ENCODE data around the gene KCNAB1. TPM values are rescaled to one million over a fixed set of nuclear protein-coding genes. Genes with fewer than 3 reads are reported as not detected.

KCNAB1 gene
- total RNA-seq, 1 donor from 2014 or later = not detected

DNA sequence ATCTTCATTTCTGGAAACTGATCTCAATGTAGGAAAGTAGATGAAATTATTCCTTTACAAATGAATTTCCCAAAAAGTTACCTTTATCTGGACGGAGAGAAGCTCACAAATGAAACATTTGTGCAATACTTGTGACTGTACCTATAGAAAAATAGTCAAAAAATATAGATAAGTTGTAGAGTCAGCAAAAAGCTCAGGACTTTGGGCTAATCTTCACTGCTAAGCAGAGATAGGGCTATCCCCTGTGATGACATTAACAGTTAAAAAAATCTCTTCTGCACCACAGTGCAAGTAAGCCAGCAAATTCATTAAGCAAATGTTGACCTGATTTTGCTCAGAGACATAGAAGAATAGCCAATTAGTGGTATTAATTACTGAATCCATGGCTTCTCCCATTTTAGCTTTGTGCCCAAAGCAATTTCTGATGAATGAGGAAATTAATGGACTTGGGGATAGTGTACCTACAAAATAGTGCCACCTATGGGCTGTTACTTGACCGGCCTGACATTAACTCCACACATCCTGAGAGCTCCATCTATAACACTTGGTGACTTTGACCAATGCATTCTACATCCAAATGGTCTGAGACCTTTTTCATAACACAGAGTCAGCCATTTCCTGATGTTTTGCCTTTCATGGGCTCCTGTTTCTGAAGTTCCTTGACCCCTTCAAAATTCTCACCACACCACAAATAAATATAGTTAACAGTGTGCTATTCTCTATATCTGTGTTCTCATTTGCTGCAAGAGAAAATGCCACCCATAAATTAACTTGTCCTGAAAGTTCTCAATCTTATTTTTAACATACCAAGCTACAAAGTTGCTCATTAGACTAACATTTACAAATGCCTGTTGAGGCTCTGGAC, 329.6 kb downstream of the KCNAB1 start:
- peak; percentile 62 for DNase-seq (ENCODE audit: low read depth)

DNA sequence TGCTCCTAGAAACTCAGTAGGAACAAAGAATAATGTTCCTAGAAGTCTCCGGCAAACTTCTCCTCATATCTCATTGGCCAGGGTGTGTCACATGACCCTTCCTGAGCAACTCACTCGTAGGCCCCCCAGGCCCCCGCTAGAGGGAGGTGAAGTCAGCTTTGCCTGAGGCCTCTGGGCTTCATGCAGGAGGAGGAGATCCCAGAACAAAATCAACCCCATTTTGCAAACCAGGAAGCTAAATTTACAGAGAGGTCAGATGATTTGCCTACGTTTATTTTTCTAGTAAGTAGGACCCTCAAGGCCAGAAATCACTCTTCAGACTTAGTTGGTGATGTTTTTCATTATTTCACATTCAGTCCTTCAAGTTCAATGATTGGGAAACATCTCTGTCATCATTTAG, 335.5 kb downstream of the KCNAB1 start:
- no peak for DNase-seq (ENCODE audit: low read depth)

DNA sequence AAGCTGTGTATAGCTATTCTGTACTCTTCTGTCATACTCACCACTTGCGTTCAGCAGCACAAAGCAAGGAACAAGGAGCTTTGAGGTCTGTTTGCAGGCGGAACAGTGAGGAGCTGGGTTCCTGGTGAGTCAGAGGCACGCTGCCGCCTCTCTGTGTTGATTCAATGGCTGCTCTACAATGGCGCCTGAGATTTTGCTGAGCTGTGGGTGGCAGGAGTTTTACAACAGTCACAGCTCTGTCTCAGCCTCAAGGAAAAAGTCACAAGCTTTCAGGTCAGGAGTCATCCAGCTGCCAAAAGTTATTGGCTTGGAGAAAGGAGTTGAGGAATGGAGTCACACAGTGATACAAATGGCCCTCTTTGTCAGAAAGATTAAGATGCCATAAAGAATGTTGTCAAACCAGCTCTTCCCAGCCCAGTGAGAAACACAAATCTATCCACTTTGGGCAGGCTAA, 336.4 kb downstream of the KCNAB1 start:
- DNase-seq (ENCODE audit: low read depth) = peak; percentile 1

DNA sequence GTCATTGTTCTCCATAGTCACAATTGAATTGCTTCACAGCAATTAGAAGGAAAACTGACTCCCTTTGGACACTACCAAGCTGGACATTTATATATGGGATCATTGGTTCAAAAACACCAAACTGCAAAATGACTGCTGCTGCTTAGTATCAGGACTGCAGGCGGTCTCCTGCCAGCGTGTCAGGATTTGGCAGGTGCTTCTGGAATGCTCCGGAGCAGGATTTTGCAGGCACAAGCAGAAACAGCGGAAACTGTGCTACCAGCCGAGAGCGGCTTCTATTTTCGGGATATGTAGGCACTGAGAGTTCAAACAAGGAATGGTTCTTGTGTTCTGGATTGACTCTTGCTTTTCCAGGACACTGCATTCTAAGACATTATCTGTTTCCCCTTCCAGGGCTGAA, 339.1 kb downstream of the KCNAB1 start:
- no peak for DNase-seq (ENCODE audit: low read depth)

- DNase-seq (ENCODE audit: low read depth) = no peak
Measured at GRCh38 chr3:156460206-156460611, 339.8 kb downstream of the KCNAB1 start.

DNA sequence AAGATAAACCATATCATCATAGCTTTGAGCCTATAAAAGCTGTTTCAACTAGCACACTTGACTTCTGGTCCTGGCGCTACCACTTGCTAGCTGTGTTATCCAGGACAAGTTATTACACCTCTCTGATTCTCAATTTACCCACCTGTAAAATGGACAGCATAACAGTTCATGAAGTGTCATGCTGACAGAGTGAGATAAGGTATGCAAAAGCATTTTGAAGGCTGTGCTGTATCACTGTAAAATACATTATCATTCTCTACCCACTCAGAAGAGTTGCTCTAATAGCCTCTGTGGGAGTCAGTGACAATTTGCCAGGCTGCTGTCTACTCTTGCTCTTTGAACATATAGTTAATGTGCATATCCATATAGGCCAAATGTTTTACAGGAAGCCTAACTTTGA, 341.5 kb downstream of the KCNAB1 start:
- DNase-seq (ENCODE audit: low read depth) = no peak

DNA sequence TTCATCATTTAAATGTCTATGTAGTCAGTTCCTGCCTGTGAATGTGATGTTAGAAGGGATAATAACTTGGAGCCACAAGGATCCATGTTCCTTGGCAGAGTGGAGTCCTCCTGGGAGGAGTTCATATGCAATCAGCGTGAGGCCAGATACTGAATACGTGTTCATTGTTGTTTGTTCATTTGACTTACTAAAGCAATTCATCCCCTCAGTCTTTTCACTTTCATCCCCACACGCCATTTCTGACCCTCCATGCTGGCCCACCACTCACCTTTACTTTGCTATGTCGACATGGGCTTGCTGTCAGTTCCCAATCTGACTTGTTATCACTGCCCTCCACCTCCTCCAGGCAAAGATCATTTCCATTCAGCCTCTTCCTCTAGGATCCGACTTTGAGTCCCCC, 342.7 kb downstream of the KCNAB1 start:
- no peak for DNase-seq (ENCODE audit: low read depth)

DNA sequence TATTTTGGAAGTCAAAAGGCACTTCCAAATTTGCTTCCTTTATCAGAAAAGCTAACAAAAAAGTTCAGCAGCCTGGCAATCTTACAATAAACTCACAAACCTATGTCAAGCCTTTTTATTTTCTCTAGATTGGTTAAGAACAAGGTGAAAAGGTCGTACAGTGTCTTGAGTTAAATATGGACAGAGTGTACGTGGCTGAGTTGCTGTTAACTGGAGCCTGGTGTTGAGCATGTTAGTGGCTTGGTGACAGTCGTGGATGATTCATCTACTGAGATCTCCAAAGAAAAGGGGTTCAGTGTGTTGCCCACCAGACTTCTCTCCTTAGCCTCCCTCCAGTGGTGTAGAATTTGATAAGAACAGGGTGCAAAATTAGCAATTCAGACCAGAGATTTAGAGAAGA, 344.8 kb downstream of the KCNAB1 start:
- DNase-seq (ENCODE audit: low read depth) = no peak

DNA sequence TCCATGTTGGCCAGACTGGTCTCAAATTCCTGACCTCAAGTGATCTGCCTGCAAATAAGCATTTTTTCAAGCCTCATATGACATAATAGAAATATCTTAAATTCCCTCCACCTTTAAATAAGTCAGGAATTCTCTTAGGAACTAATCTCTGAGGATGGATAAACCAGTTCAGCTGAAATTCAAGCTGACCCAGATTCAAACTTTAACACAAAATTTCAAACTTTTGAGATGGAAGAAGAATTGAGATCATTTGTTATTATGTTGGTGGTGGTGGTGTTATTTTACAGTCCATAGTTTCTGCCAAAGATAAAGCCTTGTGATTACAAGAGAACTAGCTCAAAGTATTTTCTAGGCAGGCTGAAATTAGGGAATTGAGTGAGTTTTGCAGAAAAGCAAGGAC, 349.1 kb downstream of the KCNAB1 start:
- DNase-seq (ENCODE audit: low read depth) = no peak

DNA sequence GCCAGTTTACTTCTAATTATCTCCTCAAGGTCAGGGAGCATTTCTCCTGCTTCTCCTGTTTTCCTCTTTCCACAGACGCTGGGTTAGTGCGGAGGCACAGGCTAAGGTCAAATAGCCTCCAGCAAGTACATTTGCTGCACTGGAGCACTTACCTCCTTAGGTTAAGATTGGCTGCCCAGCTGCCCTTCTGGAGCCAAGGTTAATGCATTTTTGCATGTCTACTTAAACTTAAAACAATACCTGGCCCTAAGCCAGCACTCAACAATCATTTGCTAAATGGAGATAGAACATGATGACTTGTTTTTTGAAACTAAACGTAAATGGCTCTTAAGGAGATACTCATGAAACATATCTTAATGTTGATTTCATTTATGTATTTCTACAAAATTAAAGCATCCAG, 351.1 kb downstream of the KCNAB1 start:
- peak; percentile 62 for DNase-seq (ENCODE audit: low read depth)

GRCh38 chr3:156472150-156472549, 351.8 kb downstream of the KCNAB1 start:
- DNase-seq (ENCODE audit: low read depth) = no peak

DNA sequence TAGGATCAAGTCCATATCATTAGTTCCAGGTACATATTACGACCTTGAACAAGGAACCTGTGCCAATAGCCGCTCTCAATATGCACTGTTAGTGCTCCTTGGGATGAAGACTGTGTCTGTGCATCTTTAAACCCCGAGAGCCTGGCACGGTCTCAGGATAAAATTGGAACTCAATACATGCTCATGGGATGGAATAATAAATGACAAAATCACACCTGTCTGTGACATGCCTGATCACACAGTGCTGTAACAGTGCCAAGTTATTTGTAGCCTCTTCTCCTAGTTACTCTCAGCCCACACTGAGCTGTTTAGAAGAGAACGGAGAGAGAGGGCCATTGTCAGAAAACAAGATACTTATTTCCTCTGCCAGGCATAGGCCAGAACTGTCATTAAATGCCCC, 352.3 kb downstream of the KCNAB1 start:
- no peak for DNase-seq (ENCODE audit: low read depth)

GRCh38 chr3:156473341-156473740, 353.0 kb downstream of the KCNAB1 start:
- no peak for DNase-seq (ENCODE audit: low read depth)

DNA sequence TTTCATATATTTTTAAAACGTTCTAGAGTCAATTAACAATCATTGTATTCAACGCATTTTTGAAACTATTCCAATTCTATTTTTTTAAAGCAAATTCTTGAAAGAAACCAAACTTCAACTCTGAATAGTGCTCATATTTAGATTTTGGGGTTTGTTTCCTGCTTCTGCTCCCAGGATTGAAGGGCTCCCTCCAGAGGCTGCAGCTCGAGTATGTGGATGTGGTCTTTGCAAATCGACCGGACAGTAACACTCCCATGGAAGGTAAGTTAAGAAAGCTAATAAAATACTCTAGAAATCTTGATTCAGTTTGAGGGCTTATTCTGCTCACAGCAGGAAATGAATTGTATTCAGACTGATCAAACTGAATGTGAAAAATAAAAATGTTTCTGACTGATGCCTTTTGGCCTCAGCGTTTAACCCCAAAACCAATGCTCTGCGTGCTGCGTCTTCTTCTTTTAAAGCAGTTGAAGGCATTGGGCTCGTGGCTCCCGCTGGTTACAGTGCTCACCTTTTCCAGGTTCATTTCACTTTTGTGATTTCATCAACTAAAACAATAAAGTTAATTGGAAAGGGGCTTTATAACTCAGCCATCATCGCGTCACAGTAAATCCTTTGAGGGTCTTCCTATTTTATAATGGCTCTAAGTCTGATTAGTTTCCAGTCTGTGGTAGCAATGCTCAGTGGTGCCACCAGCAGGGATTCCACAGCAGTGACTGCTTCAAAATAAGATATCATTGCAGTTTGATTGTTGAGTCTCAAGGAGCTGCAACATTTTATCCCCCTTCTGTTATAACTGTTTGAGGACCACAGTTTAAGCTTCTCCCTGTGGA, 354.4 kb downstream of the KCNAB1 start:
- DNase-seq (ENCODE audit: low read depth) = peak; percentile 19

- DNase-seq (ENCODE audit: low read depth) = no peak
Measured at GRCh38 chr3:156477323-156477722, 356.9 kb downstream of the KCNAB1 start.

- DNase-seq (ENCODE audit: low read depth) = no peak
Measured at GRCh38 chr3:156478891-156479290, 358.5 kb downstream of the KCNAB1 start.

- DNase-seq (ENCODE audit: low read depth) = no peak
Measured at GRCh38 chr3:156479604-156480003, 359.2 kb downstream of the KCNAB1 start.

DNA sequence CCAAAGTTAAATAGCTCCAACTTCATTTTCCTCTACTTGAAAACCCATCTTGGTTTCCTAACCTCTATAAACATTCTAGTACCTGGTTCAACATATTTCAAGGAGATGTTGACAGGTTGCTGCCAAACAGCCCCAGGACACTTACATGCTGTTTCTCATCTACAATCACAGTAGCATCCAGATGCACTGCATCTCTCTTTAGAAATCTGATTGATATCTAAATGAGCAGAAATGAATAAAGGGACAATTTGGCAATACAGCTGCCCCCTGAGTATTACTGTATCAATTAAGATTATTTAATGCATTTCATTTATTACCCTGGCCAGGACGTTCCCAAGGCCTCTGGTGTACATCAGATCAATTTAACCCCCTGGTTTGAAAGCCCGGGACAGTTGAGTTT, 360.6 kb downstream of the KCNAB1 start:
- no peak for DNase-seq (ENCODE audit: low read depth)

DNA sequence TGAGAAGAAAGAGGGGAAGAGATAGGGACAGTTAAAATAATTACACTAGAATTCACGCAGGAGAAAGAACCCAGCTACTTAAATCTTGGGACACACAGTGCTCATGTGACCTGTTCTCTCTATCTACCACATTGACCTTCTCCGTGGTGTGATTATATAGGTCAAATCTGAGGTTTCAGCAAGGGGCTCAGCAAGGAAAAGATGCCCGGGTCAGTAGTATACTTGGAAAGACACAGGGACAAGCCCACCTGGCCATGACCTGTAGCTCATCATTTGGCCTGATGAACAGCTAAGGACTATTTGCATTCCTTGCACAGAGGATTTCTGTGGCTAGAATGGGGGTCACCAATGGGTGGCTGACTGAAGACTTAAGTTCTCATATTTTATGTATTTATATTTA, 362.6 kb downstream of the KCNAB1 start:
- DNase-seq (ENCODE audit: low read depth) = no peak

DNA sequence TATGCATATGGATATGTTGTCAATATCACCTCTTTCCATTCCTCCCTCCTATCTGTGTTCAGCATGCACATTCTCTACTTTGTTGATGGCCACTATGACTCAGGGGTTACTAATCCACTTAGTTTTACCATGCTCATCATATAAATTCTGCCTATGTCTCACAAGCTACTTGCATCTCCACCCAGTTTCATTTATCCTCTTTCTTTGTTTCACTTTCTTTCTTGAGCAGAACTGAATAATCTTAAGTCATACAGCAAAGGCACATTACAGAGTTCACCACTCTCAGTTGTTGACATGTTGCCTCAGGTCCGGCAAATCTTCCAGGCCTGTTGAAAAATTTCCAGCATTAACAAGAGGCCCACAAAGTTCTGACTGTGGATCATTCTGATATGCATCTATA, 363.0 kb downstream of the KCNAB1 start:
- peak; percentile 87 for DNase-seq (ENCODE audit: low read depth)

DNA sequence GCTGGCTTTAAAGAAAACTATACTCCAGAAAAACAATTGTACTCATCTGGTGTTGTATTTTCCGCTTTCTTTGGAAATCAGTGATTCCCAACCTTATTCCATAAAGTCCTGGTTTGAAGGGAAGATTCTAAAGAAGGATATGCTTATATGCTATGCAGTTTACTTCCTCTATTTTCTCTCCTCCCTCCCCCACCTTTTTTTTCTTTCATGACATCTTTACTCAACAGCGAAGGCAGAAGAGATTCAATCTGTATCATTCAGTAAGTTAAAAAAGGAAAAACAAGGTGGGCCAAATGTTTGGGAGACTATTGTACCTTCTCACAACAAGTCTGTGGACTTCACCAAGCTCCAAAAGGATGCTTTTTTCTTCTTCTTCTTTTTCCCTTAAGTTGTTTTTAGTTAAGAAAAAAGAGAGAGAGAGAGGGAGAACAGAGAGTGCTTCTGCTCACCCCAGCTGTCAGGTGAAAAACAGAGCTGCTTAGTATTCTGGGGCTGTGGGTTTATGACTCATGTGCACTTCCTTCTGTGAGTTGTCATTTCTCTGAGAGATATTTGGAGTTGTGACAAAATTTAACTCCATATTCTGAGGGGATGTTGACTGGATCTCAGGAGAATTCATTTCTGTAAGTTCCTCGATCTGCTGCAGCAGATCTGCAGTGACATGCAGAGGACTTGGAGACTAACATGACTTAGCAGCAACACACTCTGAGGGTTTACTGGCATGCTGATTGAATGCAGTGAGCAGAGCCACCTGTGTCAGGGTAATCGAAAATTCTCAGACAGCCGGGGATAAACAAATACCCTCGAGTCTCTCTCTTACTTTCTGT, 363.8 kb downstream of the KCNAB1 start:
- DNase-seq (ENCODE audit: low read depth) = peak; percentile 72

DNA sequence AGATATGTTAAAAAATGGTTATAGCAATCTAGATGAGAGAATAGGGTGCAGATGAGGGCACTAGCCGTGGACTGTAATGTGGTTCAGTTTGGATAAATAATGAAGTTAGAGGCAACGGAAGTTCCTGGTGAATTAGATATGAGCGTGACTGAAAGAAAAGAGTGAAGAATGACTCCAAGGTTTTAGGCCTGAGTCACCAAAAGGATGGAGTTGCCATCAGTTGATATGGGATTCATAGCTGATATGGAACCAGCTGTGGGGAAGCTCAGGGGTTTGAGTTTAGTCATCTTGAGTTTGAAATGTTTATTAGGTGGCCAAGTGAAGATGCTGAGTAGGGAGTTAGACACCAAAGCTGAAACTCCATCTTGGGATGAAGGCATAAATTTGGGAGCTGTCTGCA, 368.4 kb downstream of the KCNAB1 start:
- DNase-seq (ENCODE audit: low read depth) = no peak

Measured in renal cortical epithelial cell (primary cell).